GM12878 (cell line): ENCODE results near the gene AFMID. TPM values are rescaled to one million over a fixed set of nuclear protein-coding genes. Genes with fewer than 3 reads are reported as not detected.

Experiments
- ATAC-seq: fragments of 200-7000 bp; cut with Tn5 transposase; 3 replicates; pipeline ENCODE4 v1.9.1; 2020; ENCODE audit warnings: mild to moderate bottlenecking, moderate library complexity
- BruUV-seq: library from RNA; stranded (reverse); fragments of 400-500 nt; replicated peaks from 2 replicates; lab custom pipeline; 2021; lab: Mats Ljungman, UMichigan
- CTCF ChIA-PET: fragments of 300-600 bp; sonication (Branson Sonifier 250); formaldehyde crosslinking; extraction: SDS; loops from one replicate; lab custom pipeline; 2021; ENCODE audit warnings: inconsistent platforms; lab: Yijun Ruan, JAX
- POLR2A ChIA-PET: fragments of 350-600 bp; formaldehyde crosslinking; extraction: SDS; loops from one replicate; lab custom pipeline; 2021; ENCODE audit warnings: inconsistent platforms; lab: Charles Lee
- RAD21 ChIA-PET: fragments of 300-600 bp; sonication (Branson Sonifier 250); formaldehyde crosslinking; loops from one replicate; lab custom pipeline; 2023; ENCODE audit warnings: antibody characterized with exemption; ENCODE audit not compliant: unreplicated experiment; lab: Charles Lee
- SMC1A ChIA-PET: fragments of 300-600 bp; sonication (Branson Sonifier 250); formaldehyde crosslinking; loops from one replicate; lab custom pipeline; 2023; ENCODE audit not compliant: unreplicated experiment, uncharacterized antibody; lab: Charles Lee
- DNase-seq: peaks from one replicate; pipeline ENCODE4 v3.0.0-alpha.2; 2011; ENCODE audit warnings: low read depth, low spot score
- FAIRE-seq: peaks from 3 replicates; lab custom pipeline; 2011; peaks lifted over from hg19 to GRCh38; lab: Jason Lieb, UNC
- H2AFZ ChIP-seq: 2 replicates; pipeline ENCODE4 v1.6.0; 2011; ENCODE audit warnings: low read depth, low read length, control low read depth; ENCODE audit not compliant: control insufficient read depth
- H3K27ac ChIP-seq: 2 replicates; pipeline ENCODE4 v1.5.1; 2011; ENCODE audit warnings: control low read depth; ENCODE audit not compliant: control insufficient read depth, insufficient read depth
- H3K27me3 ChIP-seq, 2 experiments: replicated peaks in 1 of 2; 2 replicates each; pipeline versions ENCODE4 v1.6.0 to v1.6.1; 2011; ENCODE audit warnings: low read length in 1 of 2; ENCODE audit not compliant: control insufficient read depth in 2 of 2, insufficient read depth in 2 of 2
- H3K36me3 ChIP-seq, 2 experiments: 2 replicates each; pipeline ENCODE4 v1.5.1; 2011; ENCODE audit warnings: low read length in 1 of 2; ENCODE audit not compliant: control insufficient read depth in 2 of 2, insufficient read depth in 2 of 2
- H3K4me1 ChIP-seq: 2 replicates; pipeline ENCODE4 v1.6.1; 2011; ENCODE audit warnings: mild to moderate bottlenecking, low read length, moderate library complexity, mixed read lengths; ENCODE audit not compliant: control insufficient read depth, insufficient read depth
- H3K4me2 ChIP-seq: 2 replicates; pipeline ENCODE4 v1.6.0; 2011; ENCODE audit warnings: control low read depth; ENCODE audit not compliant: control insufficient read depth, insufficient read depth
- H3K4me3 ChIP-seq: fragments of 200-600 bp; sonication (generic); 2 replicates; pipeline ENCODE4 v1.5.1; 2016
- H3K79me2 ChIP-seq: 2 replicates; pipeline ENCODE4 v1.6.0; 2011; ENCODE audit warnings: low read length; ENCODE audit not compliant: control insufficient read depth, insufficient read depth
- H3K9ac ChIP-seq: 2 replicates; pipeline ENCODE4 v1.8.0; 2011; ENCODE audit warnings: low read length, control low read depth, mixed read lengths; ENCODE audit not compliant: control insufficient read depth, insufficient read depth
- H3K9me3 ChIP-seq: replicated peaks from 3 replicates; pipeline ENCODE4 v1.5.1; 2011; ENCODE audit warnings: mild to moderate bottlenecking, low read length; ENCODE audit not compliant: control insufficient read depth, insufficient read depth
- H4K20me1 ChIP-seq: 2 replicates; pipeline ENCODE4 v1.6.0; 2011; ENCODE audit not compliant: control insufficient read depth, insufficient read depth
- BACH1 ChIP-seq: fragments of 450-650 bp; IDR thresholded peaks from 2 replicates; pipeline ENCODE4 v1.6.1; 2017; ENCODE audit warnings: mild to moderate bottlenecking, borderline replicate concordance
- GATAD2B ChIP-seq: fragments of 450-650 bp; conservative IDR thresholded peaks from 2 replicates; pipeline ENCODE4 v1.6.1; 2017; ENCODE audit warnings: low read depth, mild to moderate bottlenecking, moderate library complexity
- IKZF1 ChIP-seq: fragments of 450-650 bp; conservative IDR thresholded peaks from 2 replicates; pipeline ENCODE4 v1.6.1; 2017; ENCODE audit warnings: antibody characterized with exemption, mild to moderate bottlenecking
- MXI1 ChIP-seq: fragments of 150-350 bp; IDR thresholded peaks from 2 replicates; pipeline ENCODE4 v1.6.1; 2011; ENCODE audit warnings: low read depth, mild to moderate bottlenecking, inconsistent platforms, low read length, improper control_type of control experiment
- NFYA ChIP-seq: IDR thresholded peaks from 2 replicates; pipeline ENCODE4 v1.6.1; 2011; ENCODE audit warnings: low read depth, mild to moderate bottlenecking, low read length, improper control_type of control experiment, borderline replicate concordance
- POLR2AphosphoS2 ChIP-seq: IDR thresholded peaks from 2 replicates; pipeline ENCODE4 v1.6.1; 2011; ENCODE audit warnings: low read depth, mild to moderate bottlenecking, low read length, improper control_type of control experiment, moderate library complexity
- RELA ChIP-seq: fragments of 450-650 bp; IDR thresholded peaks from 2 replicates; pipeline ENCODE4 v1.8.0; 2014; ENCODE audit warnings: borderline replicate concordance; ENCODE audit not compliant: partially characterized antibody
- RUNX3 ChIP-seq: IDR thresholded peaks from 2 replicates; pipeline ENCODE4 v1.6.1; 2012; ENCODE audit warnings: low read length, inconsistent platforms
- WGBS: methylation state at CpG from one replicate; pipeline ENCODE4 v1.1.6; 2016; ENCODE audit warnings: low lambda C conversion rate; ENCODE audit not compliant: insufficient replicate concordance, insufficient coverage; ENCODE audit errors: missing lambda C conversion rate; 5-methylcytosine and 5-hydroxymethylcytosine counted together
- in situ Hi-C: fragments of 300-500 bp; cut with MboI; formaldehyde crosslinking; loops from 9 replicates; pipeline ENCODE4 v1.14.3; 2018; ENCODE audit warnings: mixed read lengths
- intact Hi-C: fragments of 100-400 bp; cut with micrococcal nuclease; formaldehyde crosslinking; loops from one replicate; pipeline ENCODE4 v1.14.2; 2022; ENCODE audit not compliant: unreplicated experiment
- polyA plus RNA-seq, 11 experiments: library from polyadenylated mRNA; depleted of rRNA in 4 of 11; unstranded in 6 of 11; stranded (reverse) in 5 of 11; fragments of >200 nt; fragmentation: Nextera tagmentation in 4 of 11; fragmentation: Illumina TruSeq in 1 of 11; extraction: Ambion mirVana in 4 of 11; extraction: Trizol in 1 of 11; gene quantifications; 1 replicate in 1 of 11; 2 replicates in 10 of 11; pipeline versions ENCODE4 v1.2.1 to v1.2.3, GENCODE V29; 2011 to 2016; ENCODE audit warnings: inconsistent platforms in 2 of 11, missing spikeins in 2 of 11, low read depth in 1 of 11
- total RNA-seq, 4 experiments: library from RNA; depleted of rRNA in 3 of 4; stranded (reverse); fragments of >200 nt in 3 of 4; fragmentation: Illumina TruSeq in 1 of 4; extraction: Trizol in 1 of 4; gene quantifications; 2 replicates each; pipeline versions ENCODE4 v1.2.1 to v1.2.3, GENCODE V29; 2013 to 2021
- TF ChIP-seq, protein P1 (sequence below): fragments of 450-650 bp; IDR thresholded peaks from 2 replicates; pipeline ENCODE4 v1.6.1; 2017; ENCODE audit warnings: mild to moderate bottlenecking, moderate library complexity
- TF ChIP-seq, protein P2 (sequence below): fragments of 450-650 bp; IDR thresholded peaks from 2 replicates; pipeline ENCODE4 v1.6.1; 2016; ENCODE audit warnings: mild to moderate bottlenecking, moderate library complexity, borderline replicate concordance
- TF ChIP-seq, protein P3 (sequence below): fragments of 450-650 bp; IDR thresholded peaks from 2 replicates; pipeline ENCODE4 v1.6.1; 2014; ENCODE audit warnings: mild to moderate bottlenecking

Gene AFMID
- total and polyA plus RNA-seq, 10 of the 15 experiments (the other 5 are each of a cell fraction or from before 2014, with no cell fraction given), result 36.1 to 98.8 (median 51.6) TPM

DNA sequence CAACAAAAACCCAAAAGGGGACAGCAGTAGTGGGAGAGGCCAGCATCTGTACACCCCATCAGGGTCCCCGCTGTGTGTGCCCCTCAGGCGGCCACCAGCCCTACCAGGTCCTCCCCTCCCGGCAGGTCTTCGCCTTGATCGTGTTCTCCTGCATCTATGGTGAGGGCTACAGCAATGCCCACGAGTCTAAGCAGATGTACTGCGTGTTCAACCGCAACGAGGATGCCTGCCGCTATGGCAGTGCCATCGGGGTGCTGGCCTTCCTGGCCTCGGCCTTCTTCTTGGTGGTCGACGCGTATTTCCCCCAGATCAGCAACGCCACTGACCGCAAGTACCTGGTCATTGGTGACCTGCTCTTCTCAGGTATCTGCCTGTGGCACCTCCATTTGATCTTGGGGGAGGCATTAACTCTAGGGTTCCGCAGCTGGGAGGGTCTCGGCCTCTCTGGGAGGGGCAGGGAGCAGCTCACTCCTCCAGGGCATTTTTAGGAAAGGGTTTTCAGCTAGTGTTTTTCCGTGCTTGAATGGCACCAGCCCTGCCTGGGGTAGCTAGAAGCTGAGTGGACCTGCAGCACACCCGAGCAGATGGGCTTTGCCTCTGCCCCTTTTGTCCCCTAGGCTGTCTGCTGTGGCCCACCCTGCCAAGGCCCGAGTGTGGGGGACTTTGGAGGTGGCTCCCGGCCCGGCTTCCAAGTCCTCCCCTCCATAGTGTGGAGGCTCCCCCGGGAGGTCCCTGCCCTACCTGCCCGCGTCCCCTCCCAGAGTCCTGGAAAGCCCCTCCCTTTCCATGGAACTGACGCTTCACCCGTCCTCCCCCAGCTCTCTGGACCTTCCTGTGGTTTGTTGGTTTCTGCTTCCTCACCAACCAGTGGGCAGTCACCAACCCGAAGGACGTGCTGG is 16.2 kb upstream of the AFMID start:
- Histone ChIP-seq H3K79me2 (peaks cover 59% of the 10 kb centered on the region), H4K20me1 (no peaks in the 10 kb centered on the region; the same call in 1 of the 2 replicates), H3K27ac (peak overlapping the region; percentile 86), H3K4me2 (peak overlapping the region; percentile 96), H3K4me3 (peak overlapping the region; percentile 70), H3K4me1 (peaks cover 53% of the 10 kb centered on the region), H3K27me3 (no peaks in the 10 kb centered on the region), H2AFZ (no peak overlapping the region), H3K36me3 (peaks cover 0 to 26% of the 10 kb centered on the region in 2 experiments; a peak in 3 of 4 replicates), H3K9ac (peak overlapping the region; percentile 62), H3K9me3 (no peaks in the 10 kb centered on the region)
- in situ Hi-C loops (loop anchor here (25.0 kb wide), 1 partner anchor 1909 kb away; the partner anchor contains the start of gene UBALD2), intact Hi-C loops (no loop called here)
- CTCF ChIA-PET, result interaction anchor here (1.0 to 9.0 kb wide), 3 partner anchors 35 to 81 kb away, joined by 3 to 132 read pairs (median 100); partner anchors contain the start of genes TMC6 and TMC8
- FAIRE-seq, result no peak
- ATAC-seq, result no peak
- BruUV-seq, result TSS peak; percentile 43
- WGBS, result 44% methylated on average over 31 of the region's 31 CpGs
- RAD21 ChIA-PET, result interaction anchor here (1.0 to 8.6 kb wide), 6 partner anchors 19 to 80 kb away, joined by 3 to 83 read pairs (median 5); no protein-coding TSS in a partner anchor
- POLR2A ChIA-PET, result interaction anchor here (0.6 to 8.7 kb wide), 10 partner anchors 12 to 1980 kb away, joined by 3 to 85 read pairs (median 8); partner anchors contain the start of genes TMC6 and TMC8
- SMC1A ChIA-PET, result interaction anchor here (0.8 to 2.6 kb wide), 10 partner anchors 10 to 45 kb away, joined by 3 to 11 read pairs (median 5); partner anchors contain the start of gene TMC8
- DNase-seq, result no peak
- TF ChIP-seq, protein P1, sequence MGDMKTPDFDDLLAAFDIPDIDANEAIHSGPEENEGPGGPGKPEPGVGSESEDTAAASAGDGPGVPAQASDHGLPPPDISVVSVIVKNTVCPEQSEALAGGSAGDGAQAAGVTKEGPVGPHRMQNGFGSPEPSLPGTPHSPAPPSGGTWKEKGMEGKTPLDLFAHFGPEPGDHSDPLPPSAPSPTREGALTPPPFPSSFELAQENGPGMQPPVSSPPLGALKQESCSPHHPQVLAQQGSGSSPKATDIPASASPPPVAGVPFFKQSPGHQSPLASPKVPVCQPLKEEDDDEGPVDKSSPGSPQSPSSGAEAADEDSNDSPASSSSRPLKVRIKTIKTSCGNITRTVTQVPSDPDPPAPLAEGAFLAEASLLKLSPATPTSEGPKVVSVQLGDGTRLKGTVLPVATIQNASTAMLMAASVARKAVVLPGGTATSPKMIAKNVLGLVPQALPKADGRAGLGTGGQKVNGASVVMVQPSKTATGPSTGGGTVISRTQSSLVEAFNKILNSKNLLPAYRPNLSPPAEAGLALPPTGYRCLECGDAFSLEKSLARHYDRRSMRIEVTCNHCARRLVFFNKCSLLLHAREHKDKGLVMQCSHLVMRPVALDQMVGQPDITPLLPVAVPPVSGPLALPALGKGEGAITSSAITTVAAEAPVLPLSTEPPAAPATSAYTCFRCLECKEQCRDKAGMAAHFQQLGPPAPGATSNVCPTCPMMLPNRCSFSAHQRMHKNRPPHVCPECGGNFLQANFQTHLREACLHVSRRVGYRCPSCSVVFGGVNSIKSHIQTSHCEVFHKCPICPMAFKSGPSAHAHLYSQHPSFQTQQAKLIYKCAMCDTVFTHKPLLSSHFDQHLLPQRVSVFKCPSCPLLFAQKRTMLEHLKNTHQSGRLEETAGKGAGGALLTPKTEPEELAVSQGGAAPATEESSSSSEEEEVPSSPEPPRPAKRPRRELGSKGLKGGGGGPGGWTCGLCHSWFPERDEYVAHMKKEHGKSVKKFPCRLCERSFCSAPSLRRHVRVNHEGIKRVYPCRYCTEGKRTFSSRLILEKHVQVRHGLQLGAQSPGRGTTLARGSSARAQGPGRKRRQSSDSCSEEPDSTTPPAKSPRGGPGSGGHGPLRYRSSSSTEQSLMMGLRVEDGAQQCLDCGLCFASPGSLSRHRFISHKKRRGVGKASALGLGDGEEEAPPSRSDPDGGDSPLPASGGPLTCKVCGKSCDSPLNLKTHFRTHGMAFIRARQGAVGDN, result peak; percentile 40; the same call in 1 of the 2 replicates
- TF ChIP-seq RELA (no peak), IKZF1 (peak; percentile 69), NFYA (no peak), MXI1 (no peak), POLR2AphosphoS2 (peak; percentile 25; the same call in 1 of the 2 replicates), GATAD2B (0 out of 2 replicates have a peak, but pooled peaks have one; percentile 47), RUNX3 (peak; percentile 57; the same call in 1 of the 2 replicates), BACH1 (peak; percentile 34; the same call in 1 of the 2 replicates)
- TF ChIP-seq, protein P2, sequence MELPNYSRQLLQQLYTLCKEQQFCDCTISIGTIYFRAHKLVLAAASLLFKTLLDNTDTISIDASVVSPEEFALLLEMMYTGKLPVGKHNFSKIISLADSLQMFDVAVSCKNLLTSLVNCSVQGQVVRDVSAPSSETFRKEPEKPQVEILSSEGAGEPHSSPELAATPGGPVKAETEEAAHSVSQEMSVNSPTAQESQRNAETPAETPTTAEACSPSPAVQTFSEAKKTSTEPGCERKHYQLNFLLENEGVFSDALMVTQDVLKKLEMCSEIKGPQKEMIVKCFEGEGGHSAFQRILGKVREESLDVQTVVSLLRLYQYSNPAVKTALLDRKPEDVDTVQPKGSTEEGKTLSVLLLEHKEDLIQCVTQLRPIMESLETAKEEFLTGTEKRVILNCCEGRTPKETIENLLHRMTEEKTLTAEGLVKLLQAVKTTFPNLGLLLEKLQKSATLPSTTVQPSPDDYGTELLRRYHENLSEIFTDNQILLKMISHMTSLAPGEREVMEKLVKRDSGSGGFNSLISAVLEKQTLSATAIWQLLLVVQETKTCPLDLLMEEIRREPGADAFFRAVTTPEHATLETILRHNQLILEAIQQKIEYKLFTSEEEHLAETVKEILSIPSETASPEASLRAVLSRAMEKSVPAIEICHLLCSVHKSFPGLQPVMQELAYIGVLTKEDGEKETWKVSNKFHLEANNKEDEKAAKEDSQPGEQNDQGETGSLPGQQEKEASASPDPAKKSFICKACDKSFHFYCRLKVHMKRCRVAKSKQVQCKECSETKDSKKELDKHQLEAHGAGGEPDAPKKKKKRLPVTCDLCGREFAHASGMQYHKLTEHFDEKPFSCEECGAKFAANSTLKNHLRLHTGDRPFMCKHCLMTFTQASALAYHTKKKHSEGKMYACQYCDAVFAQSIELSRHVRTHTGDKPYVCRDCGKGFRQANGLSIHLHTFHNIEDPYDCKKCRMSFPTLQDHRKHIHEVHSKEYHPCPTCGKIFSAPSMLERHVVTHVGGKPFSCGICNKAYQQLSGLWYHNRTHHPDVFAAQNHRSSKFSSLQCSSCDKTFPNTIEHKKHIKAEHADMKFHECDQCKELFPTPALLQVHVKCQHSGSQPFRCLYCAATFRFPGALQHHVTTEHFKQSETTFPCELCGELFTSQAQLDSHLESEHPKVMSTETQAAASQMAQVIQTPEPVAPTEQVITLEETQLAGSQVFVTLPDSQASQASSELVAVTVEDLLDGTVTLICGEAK, result 0 out of 2 replicates have a peak, but pooled peaks have one; percentile 15
- TF ChIP-seq, protein P3, sequence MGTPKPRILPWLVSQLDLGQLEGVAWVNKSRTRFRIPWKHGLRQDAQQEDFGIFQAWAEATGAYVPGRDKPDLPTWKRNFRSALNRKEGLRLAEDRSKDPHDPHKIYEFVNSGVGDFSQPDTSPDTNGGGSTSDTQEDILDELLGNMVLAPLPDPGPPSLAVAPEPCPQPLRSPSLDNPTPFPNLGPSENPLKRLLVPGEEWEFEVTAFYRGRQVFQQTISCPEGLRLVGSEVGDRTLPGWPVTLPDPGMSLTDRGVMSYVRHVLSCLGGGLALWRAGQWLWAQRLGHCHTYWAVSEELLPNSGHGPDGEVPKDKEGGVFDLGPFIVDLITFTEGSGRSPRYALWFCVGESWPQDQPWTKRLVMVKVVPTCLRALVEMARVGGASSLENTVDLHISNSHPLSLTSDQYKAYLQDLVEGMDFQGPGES, result no peak
